Thoracic aorta (tissue), 2 donors: ENCODE measurements around the gene CCNB1IP1. TPM values are rescaled to one million over a fixed set of nuclear protein-coding genes. Genes with fewer than 3 reads are reported as not detected.
A peak's percentile ranks its signal among the peaks of the same experiment; 100 is the strongest.

Experiments used
- ATAC-seq: fragments of 150-250 bp; one replicate; pipeline ENCODE4 v1.8.0; 2017; ENCODE audit warnings: low read depth; ENCODE audit not compliant: insufficient number of reproducible peaks, low FRiP score
- DNase-seq: peaks from one replicate; pipeline ENCODE4 v3.0.0-alpha.2; 2020; ENCODE audit warnings: low spot score
- H3K27ac ChIP-seq, 2 donors: fragments of 200-600 bp; sonication (generic); 1 replicate in 1 of 2; 2 replicates in 1 of 2; pipeline ENCODE4 v1.5.1; 2016; ENCODE audit warnings: mild to moderate bottlenecking in 2 of 2, moderate library complexity in 2 of 2
- H3K27me3 ChIP-seq: fragments of 200-600 bp; sonication (generic); replicated peaks from 2 replicates; pipeline ENCODE4 v1.6.0; 2016; ENCODE audit warnings: mild to moderate bottlenecking; ENCODE audit not compliant: insufficient read depth
- H3K36me3 ChIP-seq: fragments of 200-600 bp; sonication (generic); one replicate; pipeline ENCODE4 v1.5.1; 2016
- H3K4me1 ChIP-seq, 2 donors: fragments of 200-600 bp; sonication (generic); 1 replicate in 1 of 2; 2 replicates in 1 of 2; pipeline versions ENCODE4 v1.5.1 to v1.6.0; 2016; ENCODE audit warnings: low read depth in 2 of 2, mild to moderate bottlenecking in 1 of 2; ENCODE audit not compliant: control insufficient read depth in 1 of 2
- H3K4me3 ChIP-seq: fragments of 200-600 bp; sonication (generic); 2 replicates; pipeline ENCODE4 v1.5.1; 2016; ENCODE audit warnings: mild to moderate bottlenecking
- H3K9me3 ChIP-seq: fragments of 200-600 bp; sonication (generic); 2 replicates; pipeline ENCODE4 v1.5.1; 2016
- total RNA-seq, 2 donors: library from RNA; depleted of rRNA; stranded (reverse); fragments of >200 nt; gene quantifications; one replicate each; pipeline versions ENCODE4 v1.1.0 to v1.2.3, GENCODE V29; 2016
- TF ChIP-seq, protein P1 (sequence below): fragments of 200-600 bp; sonication (generic); IDR thresholded peaks from one replicate; pipeline ENCODE4 v1.5.1; 2019; ENCODE audit warnings: antibody characterized with exemption

CCNB1IP1 gene
- total RNA-seq, 2 donors from 2014 or later: 47.7 to 60.3 TPM

DNA sequence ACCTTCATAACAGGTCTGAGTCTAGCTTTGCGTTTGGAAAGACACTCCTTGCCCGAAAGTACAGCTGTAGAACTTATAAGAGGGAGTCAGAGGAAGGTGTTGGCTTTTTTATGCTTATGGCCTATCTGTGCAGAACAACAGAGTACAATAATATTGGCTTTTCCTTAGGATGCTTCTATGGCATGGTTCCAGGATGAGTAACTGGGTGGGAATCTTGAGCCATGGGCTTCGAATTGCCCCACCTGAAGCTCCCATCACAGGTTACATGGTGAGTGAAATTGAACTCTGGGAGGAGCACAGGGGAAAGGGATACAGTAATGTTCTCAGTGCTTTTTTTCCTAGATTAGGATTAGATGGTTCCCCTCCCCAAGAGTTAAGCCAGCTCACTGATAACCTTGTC is 23.3 kb upstream of the CCNB1IP1 start:
- Histone ChIP-seq H3K27me3 (no peaks in the 10 kb centered on the region), H3K9me3 (no peaks in the 10 kb centered on the region), H3K36me3 (peaks cover 22% of the 10 kb centered on the region), H3K4me1 (no peaks in the 10 kb centered on the region), H3K27ac (no peak overlapping the region), H3K4me3 (no peak overlapping the region)
- ATAC-seq (no peak), DNase-seq (no peak)
- TF ChIP-seq, protein P1, sequence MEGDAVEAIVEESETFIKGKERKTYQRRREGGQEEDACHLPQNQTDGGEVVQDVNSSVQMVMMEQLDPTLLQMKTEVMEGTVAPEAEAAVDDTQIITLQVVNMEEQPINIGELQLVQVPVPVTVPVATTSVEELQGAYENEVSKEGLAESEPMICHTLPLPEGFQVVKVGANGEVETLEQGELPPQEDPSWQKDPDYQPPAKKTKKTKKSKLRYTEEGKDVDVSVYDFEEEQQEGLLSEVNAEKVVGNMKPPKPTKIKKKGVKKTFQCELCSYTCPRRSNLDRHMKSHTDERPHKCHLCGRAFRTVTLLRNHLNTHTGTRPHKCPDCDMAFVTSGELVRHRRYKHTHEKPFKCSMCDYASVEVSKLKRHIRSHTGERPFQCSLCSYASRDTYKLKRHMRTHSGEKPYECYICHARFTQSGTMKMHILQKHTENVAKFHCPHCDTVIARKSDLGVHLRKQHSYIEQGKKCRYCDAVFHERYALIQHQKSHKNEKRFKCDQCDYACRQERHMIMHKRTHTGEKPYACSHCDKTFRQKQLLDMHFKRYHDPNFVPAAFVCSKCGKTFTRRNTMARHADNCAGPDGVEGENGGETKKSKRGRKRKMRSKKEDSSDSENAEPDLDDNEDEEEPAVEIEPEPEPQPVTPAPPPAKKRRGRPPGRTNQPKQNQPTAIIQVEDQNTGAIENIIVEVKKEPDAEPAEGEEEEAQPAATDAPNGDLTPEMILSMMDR: no peak

DNA sequence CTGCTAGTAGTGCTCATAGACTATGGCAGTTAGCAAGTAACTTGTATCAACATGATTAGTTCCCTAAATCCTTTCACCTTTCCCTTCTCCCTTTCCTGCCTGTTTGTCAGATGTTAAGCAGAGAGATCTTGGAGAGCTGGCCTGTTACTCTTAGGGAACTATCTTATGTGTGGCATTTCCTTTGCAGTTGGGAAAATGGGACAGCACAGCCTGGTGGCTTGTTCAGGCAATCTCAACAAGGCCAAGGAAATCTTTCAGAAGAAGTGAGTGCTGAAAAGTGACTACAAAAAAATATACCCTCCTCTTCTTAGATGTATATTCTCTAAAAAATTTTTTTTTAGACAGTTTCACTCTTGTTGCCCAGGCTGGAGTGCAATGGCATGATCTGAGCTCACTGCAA is 17.8 kb upstream of the CCNB1IP1 start:
- H3K36me3 ChIP-seq: peaks cover 26% of the 10 kb centered on the region

DNA sequence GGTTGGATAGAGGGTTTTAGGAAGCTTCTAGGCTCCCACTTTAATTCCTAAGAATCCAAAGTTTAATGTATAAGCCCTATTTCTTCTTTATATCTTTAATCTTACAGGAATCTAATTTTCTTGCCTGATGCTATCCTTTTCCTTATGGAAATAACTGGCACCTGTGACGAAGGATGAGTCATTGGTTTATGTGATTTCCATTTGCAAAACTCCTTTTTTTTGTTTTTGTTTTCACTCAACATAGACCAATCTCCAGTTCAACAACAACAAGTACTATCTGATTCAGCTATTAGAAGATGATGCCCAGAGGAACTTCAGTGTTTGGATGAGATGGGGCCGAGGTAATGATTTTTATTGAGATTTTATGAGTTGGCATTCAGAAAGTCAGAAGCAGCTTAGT is 17.2 kb upstream of the CCNB1IP1 start:
- Histone ChIP-seq H3K4me1 (no peaks in the 10 kb centered on the region), H3K4me3 (no peak overlapping the region), H3K27ac (no peak overlapping the region), H3K36me3 (peaks cover 22% of the 10 kb centered on the region), H3K27me3 (no peaks in the 10 kb centered on the region), H3K9me3 (no peaks in the 10 kb centered on the region)
- ATAC-seq: no peak
- DNase-seq: no peak
- TF ChIP-seq, protein P1: no peak

More for the DNA sequence above, 17.8 kb upstream of the CCNB1IP1 start:
- TF ChIP-seq, protein P1: peak; percentile 19
- Histone ChIP-seq H3K9me3 (no peaks in the 10 kb centered on the region), H3K4me1 (no peaks in the 10 kb centered on the region), H3K27ac (no peak overlapping the region), H3K27me3 (no peaks in the 10 kb centered on the region), H3K4me3 (no peak overlapping the region)
- DNase-seq: no peak
- ATAC-seq: no peak

DNA sequence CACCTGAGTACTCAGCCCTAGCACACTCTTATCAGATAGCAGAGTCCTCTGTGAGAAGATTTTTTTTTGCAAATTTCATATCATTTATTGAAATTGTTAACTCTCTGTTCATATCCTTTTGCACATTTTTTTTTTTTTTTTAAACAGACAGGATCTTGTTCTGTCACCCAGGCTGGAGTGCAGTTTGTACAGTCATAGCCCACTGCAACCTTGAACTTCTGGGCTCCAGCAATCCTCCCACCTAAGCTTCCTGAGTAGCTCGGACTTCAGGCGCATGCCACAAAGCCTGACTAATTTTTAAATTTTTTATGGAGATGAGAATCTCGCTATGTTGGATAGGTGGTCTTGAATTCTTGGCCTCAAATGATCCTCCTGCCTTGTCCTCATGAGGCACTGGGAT is 14.7 kb upstream of the CCNB1IP1 start:
- ATAC-seq (no peak), DNase-seq (no peak)
- H3K9me3 ChIP-seq: no peaks in the 10 kb centered on the region
- peaks cover 4 to 11% of the 10 kb centered on the region in 2 donors for H3K4me1 ChIP-seq
- no peak overlapping the region for H3K4me3 ChIP-seq
- TF ChIP-seq, protein P1: no peak
- H3K36me3 ChIP-seq: peaks cover 14% of the 10 kb centered on the region
- H3K27me3 ChIP-seq: no peaks in the 10 kb centered on the region
- H3K27ac ChIP-seq: no peak overlapping the region

DNA sequence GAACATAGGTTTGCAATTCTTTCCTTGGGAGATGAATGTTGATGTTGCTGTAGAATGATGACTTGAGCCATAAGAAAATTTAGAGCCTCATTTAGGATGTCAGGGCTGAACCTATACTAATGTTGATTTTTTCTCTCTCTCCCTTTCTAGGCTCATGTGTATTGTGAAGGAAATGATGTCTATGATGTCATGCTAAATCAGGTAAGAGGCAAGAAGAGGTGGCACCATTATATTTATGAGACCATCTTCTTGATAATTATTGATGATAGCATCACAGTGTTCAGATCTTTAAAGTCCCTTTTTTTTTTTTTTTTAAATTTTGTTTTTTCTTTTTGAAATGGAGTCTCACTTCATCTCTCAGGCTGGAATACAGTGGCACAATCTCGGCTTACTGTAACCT is 13.6 kb upstream of the CCNB1IP1 start:
- peaks cover 4 to 11% of the 10 kb centered on the region in 2 donors for H3K4me1 ChIP-seq
- ATAC-seq: no peak
- H3K4me3 ChIP-seq: no peak overlapping the region
- no peaks in the 10 kb centered on the region for H3K9me3 ChIP-seq
- H3K36me3 ChIP-seq: peaks cover 14% of the 10 kb centered on the region
- no peak overlapping the region for H3K27ac ChIP-seq
- no peaks in the 10 kb centered on the region for H3K27me3 ChIP-seq
- TF ChIP-seq, protein P1: no peak
- no peak for DNase-seq
